SK-MEL-5 (cell line): ENCODE data around the gene POLR3E. TPM values are rescaled to one million over a fixed set of nuclear protein-coding genes. Genes with fewer than 3 reads are reported as not detected.
A peak's percentile ranks its signal among the peaks of the same experiment; 100 is the strongest.

Experiments used
- DNase-seq: peaks from one replicate; pipeline ENCODE4 v3.0.0-alpha.2; 2016; ENCODE audit warnings: low read depth, low spot score
- in situ Hi-C: cut with HindIII; loops from 2 replicates; pipeline ENCODE4 v1.10.0; 2016; ENCODE audit warnings: low sequenced_read_pairs, high pct_unique_total_duplicates, low pct_unique_long_range_greater_than_20kb
- polyA plus RNA-seq, 2 experiments: library from polyadenylated mRNA; depleted of rRNA; stranded (reverse); fragments of >200 nt; gene quantifications; 2 replicates each; pipeline ENCODE4 v1.2.3, GENCODE V29; 2015
- total RNA-seq: library from RNA; depleted of rRNA; stranded (reverse); fragments of >200 nt; shearing (Covaris generic); gene quantifications from 2 replicates; pipeline ENCODE4 v1.2.3, GENCODE V29; 2014; rRNA removed

The POLR3E gene
- total RNA-seq = 39.3 and 40.4 TPM in 2 replicates
- 38.5 and 41.2 TPM in 2 replicates for polyA plus RNA-seq (2015; cell fraction: cytosol; rRNA removed)
- polyA plus RNA-seq (2015; cell fraction: nucleus; rRNA removed) = 97.2 and 165 TPM in 2 replicates

- in situ Hi-C loops = no loop called here
- DNase-seq = peak; percentile 96
Measured at GRCh38 chr16:22297114-22297870, at the start of gene POLR3E. Gene POLR3E, plus strand, starts transcription at chr16:22297409. Its CDS starts 5,560 bp downstream, at chr16:22302969.

- in situ Hi-C loops = no loop called here
- DNase-seq = no peak
Measured at GRCh38 chr16:22250522-22250921, 46.7 kb upstream of the POLR3E start.

- in situ Hi-C loops = no loop called here
- no peak for DNase-seq
Measured at GRCh38 chr16:22252317-22252716, 44.9 kb upstream of the POLR3E start.

GRCh38 chr16:22253272-22253671 is 43.9 kb upstream of the POLR3E start:
- no peak for DNase-seq
- in situ Hi-C loops = no loop called here

GRCh38 chr16:22255335-22255734 is 41.9 kb upstream of the POLR3E start:
- no peak for DNase-seq
- in situ Hi-C loops = no loop called here

- in situ Hi-C loops = no loop called here
- no peak for DNase-seq
Measured at GRCh38 chr16:22257440-22257839, 39.8 kb upstream of the POLR3E start.

GRCh38 chr16:22260490-22260889 is 36.7 kb upstream of the POLR3E start:
- in situ Hi-C loops = no loop called here
- no peak for DNase-seq

- in situ Hi-C loops = no loop called here
- DNase-seq = no peak
Measured at GRCh38 chr16:22262460-22262859, 34.7 kb upstream of the POLR3E start.

- in situ Hi-C loops = no loop called here
- DNase-seq = no peak
Measured at GRCh38 chr16:22264786-22265185, 32.4 kb upstream of the POLR3E start.

- DNase-seq = no peak
- in situ Hi-C loops = no loop called here
Measured at GRCh38 chr16:22265351-22265750, 31.9 kb upstream of the POLR3E start.

GRCh38 chr16:22266546-22266945 is 30.7 kb upstream of the POLR3E start:
- in situ Hi-C loops = no loop called here
- DNase-seq = no peak

- no peak for DNase-seq
- in situ Hi-C loops = no loop called here
Measured at GRCh38 chr16:22267764-22268163, 29.4 kb upstream of the POLR3E start.

GRCh38 chr16:22270525-22270924 is 26.7 kb upstream of the POLR3E start:
- in situ Hi-C loops = no loop called here

GRCh38 chr16:22272870-22273650 is 24.1 kb upstream of the POLR3E start:
- no peak for DNase-seq
- in situ Hi-C loops = no loop called here

More at GRCh38 chr16:22270525-22270924, 26.7 kb upstream of the POLR3E start:
- no peak for DNase-seq

- DNase-seq = no peak
- in situ Hi-C loops = no loop called here
Measured at GRCh38 chr16:22274916-22275315, 22.3 kb upstream of the POLR3E start.

- in situ Hi-C loops = no loop called here
Measured at GRCh38 chr16:22278441-22279230, 18.6 kb upstream of the POLR3E start.

GRCh38 chr16:22282254-22282892 is 14.8 kb upstream of the POLR3E start:
- no peak for DNase-seq
- in situ Hi-C loops = no loop called here

More at GRCh38 chr16:22278441-22279230, 18.6 kb upstream of the POLR3E start:
- DNase-seq = no peak
